GM23338 (cell line): ENCODE results near the gene LRMDA. TPM values are rescaled to one million over a fixed set of nuclear protein-coding genes. Genes with fewer than 3 reads are reported as not detected.

Experiments
- ATAC-seq: fragments of 200-7000 bp; cut with Tn5 transposase; 3 replicates; pipeline ENCODE4 v1.9.1; 2020
- DNase-seq: peaks from one replicate; pipeline ENCODE4 v3.0.0-alpha.2; 2015; ENCODE audit warnings: low spot score
- H2AFZ ChIP-seq: fragments of 200-600 bp; sonication (generic); 2 replicates; pipeline ENCODE4 v1.8.0; 2016; ENCODE audit warnings: antibody characterized with exemption, mild to moderate bottlenecking, moderate library complexity
- H3F3A ChIP-seq: fragments of 200-600 bp; sonication (generic); replicated peaks from 2 replicates; pipeline ENCODE4 v1.8.0; 2017; ENCODE audit warnings: antibody characterized with exemption, mixed run types, low read depth
- H3K27ac ChIP-seq: fragments of 200-600 bp; sonication (generic); 2 replicates; pipeline ENCODE4 v1.6.1; 2016; ENCODE audit warnings: low read depth
- H3K27me3 ChIP-seq: fragments of 200-600 bp; sonication (generic); 2 replicates; pipeline ENCODE4 v1.8.0; 2016; ENCODE audit warnings: mild to moderate bottlenecking, mixed run types, moderate library complexity; ENCODE audit not compliant: insufficient read depth
- H3K36me3 ChIP-seq: fragments of 200-600 bp; sonication (generic); 2 replicates; pipeline ENCODE4 v1.8.0; 2016; ENCODE audit warnings: mild to moderate bottlenecking; ENCODE audit not compliant: insufficient read depth
- H3K4me1 ChIP-seq: fragments of 200-600 bp; sonication (generic); 2 replicates; pipeline ENCODE4 v1.8.0; 2016; ENCODE audit warnings: mild to moderate bottlenecking, moderate library complexity; ENCODE audit not compliant: insufficient read depth
- H3K4me2 ChIP-seq: fragments of 200-600 bp; sonication (generic); 2 replicates; pipeline ENCODE4 v1.7.1; 2017; ENCODE audit warnings: mixed run types
- H3K4me3 ChIP-seq: fragments of 200-600 bp; sonication (generic); 2 replicates; pipeline ENCODE4 v1.6.1; 2016; ENCODE audit warnings: mixed run types
- H3K79me2 ChIP-seq: fragments of 200-600 bp; sonication (generic); replicated peaks from 2 replicates; pipeline ENCODE4 v1.8.0; 2017; ENCODE audit warnings: mild to moderate bottlenecking; ENCODE audit not compliant: insufficient read depth
- H3K9me2 ChIP-seq: fragments of 200-600 bp; sonication (generic); 2 replicates; pipeline ENCODE4 v1.8.0; 2017; ENCODE audit not compliant: insufficient read depth
- H4K20me1 ChIP-seq: fragments of 200-600 bp; sonication (generic); replicated peaks from 2 replicates; pipeline ENCODE4 v1.8.0; 2017; ENCODE audit warnings: mild to moderate bottlenecking; ENCODE audit not compliant: insufficient read depth
- H3K27ac Mint-ChIP-seq: 2 replicates; pipeline ENCODE4 v1.8.0; 2020; ENCODE audit warnings: inconsistent platforms, mild to moderate bottlenecking, moderate library complexity, mixed read lengths
- H3K27me3 Mint-ChIP-seq: 3 replicates; pipeline ENCODE4 v1.8.0; 2022; ENCODE audit warnings: low read depth, mild to moderate bottlenecking, moderate library complexity, mixed read lengths, inconsistent platforms; ENCODE audit not compliant: insufficient read depth, poor library complexity
- H3K36me3 Mint-ChIP-seq: 3 replicates; pipeline ENCODE4 v1.8.0; 2021; ENCODE audit warnings: low read depth, mild to moderate bottlenecking, inconsistent platforms, moderate library complexity, mixed read lengths
- H3K4me1 Mint-ChIP-seq: 3 replicates; pipeline ENCODE4 v1.8.0; 2020; ENCODE audit warnings: mild to moderate bottlenecking, inconsistent platforms, mixed read lengths
- H3K4me3 Mint-ChIP-seq: 3 replicates; pipeline ENCODE4 v1.8.0; 2021; ENCODE audit warnings: moderate library complexity, mild to moderate bottlenecking, inconsistent platforms, mixed read lengths
- H3K9me3 Mint-ChIP-seq: 3 replicates; pipeline ENCODE4 v1.8.0; 2020; ENCODE audit warnings: moderate library complexity, mild to moderate bottlenecking, inconsistent platforms, mixed read lengths
- CREB1 ChIP-seq: fragments of 250-450 bp; sonication (Bioruptor Pico); IDR thresholded peaks from 2 replicates; pipeline ENCODE4 v1.5.0; 2020; ENCODE audit warnings: low read depth, mild to moderate bottlenecking, moderate library complexity
- EZH2 ChIP-seq: fragments of 200-600 bp; sonication (generic); IDR thresholded peaks from one replicate; pipeline ENCODE4 v1.8.0; 2017; ENCODE audit warnings: antibody characterized with exemption, mild to moderate bottlenecking, low read depth; ENCODE audit not compliant: unreplicated experiment
- EZH2phosphoT487 ChIP-seq: fragments of 200-600 bp; sonication (generic); IDR thresholded peaks from one replicate; pipeline ENCODE4 v1.8.1; 2018; ENCODE audit warnings: antibody characterized with exemption; ENCODE audit not compliant: unreplicated experiment
- JUNB ChIP-seq: IDR thresholded peaks from one replicate; pipeline ENCODE4 v1.6.1; 2016; ENCODE audit warnings: antibody characterized with exemption; ENCODE audit not compliant: unreplicated experiment
- NANOG ChIP-seq: IDR thresholded peaks from 2 replicates; pipeline ENCODE4 v1.6.1; 2016; ENCODE audit warnings: antibody characterized with exemption, borderline replicate concordance
- POLR2AphosphoS5 ChIP-seq: IDR thresholded peaks from 2 replicates; pipeline ENCODE4 v1.6.1; 2016; ENCODE audit warnings: antibody characterized with exemption, low read depth
- STAT1 ChIP-seq: IDR thresholded peaks from one replicate; pipeline ENCODE4 v1.6.1; 2016; ENCODE audit warnings: antibody characterized with exemption; ENCODE audit not compliant: unreplicated experiment
- ZNF114 ChIP-seq: fragments of 250-450 bp; sonication (Bioruptor Pico); IDR thresholded peaks from 2 replicates; pipeline ENCODE4 v1.5.0; 2020; ENCODE audit warnings: mild to moderate bottlenecking, moderate library complexity
- ZNF331 ChIP-seq: fragments of 250-450 bp; sonication (Bioruptor Pico); IDR thresholded peaks from 2 replicates; pipeline ENCODE4 v1.5.0; 2020; ENCODE audit warnings: low read depth, mild to moderate bottlenecking, moderate library complexity
- polyA plus RNA-seq: library from polyadenylated mRNA; unstranded; fragments of >200 nt; fragmentation: Nextera tagmentation; extraction: Ambion mirVana; gene quantifications from 2 replicates; pipeline ENCODE4 v1.2.1, GENCODE V29; 2016
- total RNA-seq: library from RNA; depleted of rRNA; stranded (reverse); fragments of >200 nt; shearing (Covaris generic); gene quantifications from 2 replicates; pipeline ENCODE4 v1.2.3, GENCODE V29; 2014
- TF ChIP-seq, protein P1 (sequence below): IDR thresholded peaks from one replicate; pipeline ENCODE4 v1.6.1; 2018; ENCODE audit warnings: antibody characterized with exemption; ENCODE audit not compliant: unreplicated experiment
- TF ChIP-seq, protein P2 (sequence below), 2 experiments: fragments of 200-600 bp in 1 of 2; sonication (generic) in 1 of 2; conservative IDR thresholded peaks; 2 replicates each; pipeline versions ENCODE4 v1.5.1 to v1.6.1; 2016 to 2017; ENCODE audit warnings: antibody characterized with exemption in 2 of 2, low read depth in 2 of 2, mild to moderate bottlenecking in 2 of 2, moderate library complexity in 1 of 2
- TF ChIP-seq, protein P3 (sequence below): fragments of 250-450 bp; sonication (Bioruptor Pico); IDR thresholded peaks from 2 replicates; pipeline ENCODE4 v1.5.0; 2020; ENCODE audit warnings: mild to moderate bottlenecking, moderate library complexity
- TF ChIP-seq, protein P4 (sequence below): IDR thresholded peaks from 2 replicates; pipeline ENCODE4 v1.6.1; 2016; ENCODE audit warnings: antibody characterized with exemption

The LRMDA gene
- total and polyA plus RNA-seq, 2 experiments from 2014 or later, result 0.90 to 1.8 TPM

DNA sequence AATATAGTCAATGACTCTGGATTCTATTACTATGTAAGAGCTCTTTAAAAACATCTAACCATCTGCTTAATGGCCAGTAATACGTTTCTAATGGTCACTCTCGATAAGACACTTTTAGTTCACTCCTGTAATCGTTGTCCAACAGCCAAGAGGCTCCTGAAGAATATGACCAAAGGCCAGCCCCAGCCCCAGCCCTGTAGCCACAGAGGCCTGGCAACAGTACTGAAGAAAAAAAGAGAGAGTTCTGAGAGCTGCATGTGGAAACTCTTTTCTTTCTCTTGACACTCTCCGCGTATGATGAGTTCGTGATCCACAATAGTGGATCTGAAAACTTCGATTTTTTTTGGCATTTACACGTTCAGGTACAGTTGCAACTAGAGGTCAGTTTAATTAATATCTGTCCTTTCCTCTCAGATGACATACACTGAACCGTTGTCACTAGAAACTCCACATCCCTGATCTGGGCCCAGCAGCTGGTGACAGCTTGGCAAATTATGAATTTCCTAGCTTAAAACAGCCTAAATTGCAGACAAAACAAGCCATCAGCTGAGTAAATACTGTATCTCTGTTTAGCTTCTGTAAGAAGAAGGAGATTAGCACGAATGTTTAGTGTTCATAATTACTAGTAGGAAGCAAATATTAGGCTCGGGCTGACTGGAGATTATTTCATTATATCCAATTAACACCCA is 456.7 kb downstream of the LRMDA start:
- ATAC-seq, result no peak
- Mint-ChIP-seq H3K36me3 (no peaks in the 10 kb centered on the region), H3K4me1 (no peaks in the 10 kb centered on the region), H3K9me3 (no peaks in the 10 kb centered on the region), H3K4me3 (no peak overlapping the region), H3K27ac (no peak overlapping the region), H3K27me3 (peaks cover 3% of the 10 kb centered on the region)
- no peak overlapping the region for H2AFZ ChIP-seq
- TF ChIP-seq NANOG (no peak), ZNF331 (CRISPR knock-in tag) (no peak), CREB1 (CRISPR knock-in tag) (no peak), EZH2 (no peak), ZNF114 (no peak), POLR2AphosphoS5 (no peak), STAT1 (no peak), EZH2phosphoT487 (no peak), JUNB (no peak)
- TF ChIP-seq, protein P1, sequence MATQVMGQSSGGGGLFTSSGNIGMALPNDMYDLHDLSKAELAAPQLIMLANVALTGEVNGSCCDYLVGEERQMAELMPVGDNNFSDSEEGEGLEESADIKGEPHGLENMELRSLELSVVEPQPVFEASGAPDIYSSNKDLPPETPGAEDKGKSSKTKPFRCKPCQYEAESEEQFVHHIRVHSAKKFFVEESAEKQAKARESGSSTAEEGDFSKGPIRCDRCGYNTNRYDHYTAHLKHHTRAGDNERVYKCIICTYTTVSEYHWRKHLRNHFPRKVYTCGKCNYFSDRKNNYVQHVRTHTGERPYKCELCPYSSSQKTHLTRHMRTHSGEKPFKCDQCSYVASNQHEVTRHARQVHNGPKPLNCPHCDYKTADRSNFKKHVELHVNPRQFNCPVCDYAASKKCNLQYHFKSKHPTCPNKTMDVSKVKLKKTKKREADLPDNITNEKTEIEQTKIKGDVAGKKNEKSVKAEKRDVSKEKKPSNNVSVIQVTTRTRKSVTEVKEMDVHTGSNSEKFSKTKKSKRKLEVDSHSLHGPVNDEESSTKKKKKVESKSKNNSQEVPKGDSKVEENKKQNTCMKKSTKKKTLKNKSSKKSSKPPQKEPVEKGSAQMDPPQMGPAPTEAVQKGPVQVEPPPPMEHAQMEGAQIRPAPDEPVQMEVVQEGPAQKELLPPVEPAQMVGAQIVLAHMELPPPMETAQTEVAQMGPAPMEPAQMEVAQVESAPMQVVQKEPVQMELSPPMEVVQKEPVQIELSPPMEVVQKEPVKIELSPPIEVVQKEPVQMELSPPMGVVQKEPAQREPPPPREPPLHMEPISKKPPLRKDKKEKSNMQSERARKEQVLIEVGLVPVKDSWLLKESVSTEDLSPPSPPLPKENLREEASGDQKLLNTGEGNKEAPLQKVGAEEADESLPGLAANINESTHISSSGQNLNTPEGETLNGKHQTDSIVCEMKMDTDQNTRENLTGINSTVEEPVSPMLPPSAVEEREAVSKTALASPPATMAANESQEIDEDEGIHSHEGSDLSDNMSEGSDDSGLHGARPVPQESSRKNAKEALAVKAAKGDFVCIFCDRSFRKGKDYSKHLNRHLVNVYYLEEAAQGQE, result no peak
- TF ChIP-seq, protein P2, sequence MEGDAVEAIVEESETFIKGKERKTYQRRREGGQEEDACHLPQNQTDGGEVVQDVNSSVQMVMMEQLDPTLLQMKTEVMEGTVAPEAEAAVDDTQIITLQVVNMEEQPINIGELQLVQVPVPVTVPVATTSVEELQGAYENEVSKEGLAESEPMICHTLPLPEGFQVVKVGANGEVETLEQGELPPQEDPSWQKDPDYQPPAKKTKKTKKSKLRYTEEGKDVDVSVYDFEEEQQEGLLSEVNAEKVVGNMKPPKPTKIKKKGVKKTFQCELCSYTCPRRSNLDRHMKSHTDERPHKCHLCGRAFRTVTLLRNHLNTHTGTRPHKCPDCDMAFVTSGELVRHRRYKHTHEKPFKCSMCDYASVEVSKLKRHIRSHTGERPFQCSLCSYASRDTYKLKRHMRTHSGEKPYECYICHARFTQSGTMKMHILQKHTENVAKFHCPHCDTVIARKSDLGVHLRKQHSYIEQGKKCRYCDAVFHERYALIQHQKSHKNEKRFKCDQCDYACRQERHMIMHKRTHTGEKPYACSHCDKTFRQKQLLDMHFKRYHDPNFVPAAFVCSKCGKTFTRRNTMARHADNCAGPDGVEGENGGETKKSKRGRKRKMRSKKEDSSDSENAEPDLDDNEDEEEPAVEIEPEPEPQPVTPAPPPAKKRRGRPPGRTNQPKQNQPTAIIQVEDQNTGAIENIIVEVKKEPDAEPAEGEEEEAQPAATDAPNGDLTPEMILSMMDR (conservative IDR thresholded peaks at IDR 0.05; ENCODE audit: low read depth in 2 of 2), result no peak
- TF ChIP-seq, protein P3, sequence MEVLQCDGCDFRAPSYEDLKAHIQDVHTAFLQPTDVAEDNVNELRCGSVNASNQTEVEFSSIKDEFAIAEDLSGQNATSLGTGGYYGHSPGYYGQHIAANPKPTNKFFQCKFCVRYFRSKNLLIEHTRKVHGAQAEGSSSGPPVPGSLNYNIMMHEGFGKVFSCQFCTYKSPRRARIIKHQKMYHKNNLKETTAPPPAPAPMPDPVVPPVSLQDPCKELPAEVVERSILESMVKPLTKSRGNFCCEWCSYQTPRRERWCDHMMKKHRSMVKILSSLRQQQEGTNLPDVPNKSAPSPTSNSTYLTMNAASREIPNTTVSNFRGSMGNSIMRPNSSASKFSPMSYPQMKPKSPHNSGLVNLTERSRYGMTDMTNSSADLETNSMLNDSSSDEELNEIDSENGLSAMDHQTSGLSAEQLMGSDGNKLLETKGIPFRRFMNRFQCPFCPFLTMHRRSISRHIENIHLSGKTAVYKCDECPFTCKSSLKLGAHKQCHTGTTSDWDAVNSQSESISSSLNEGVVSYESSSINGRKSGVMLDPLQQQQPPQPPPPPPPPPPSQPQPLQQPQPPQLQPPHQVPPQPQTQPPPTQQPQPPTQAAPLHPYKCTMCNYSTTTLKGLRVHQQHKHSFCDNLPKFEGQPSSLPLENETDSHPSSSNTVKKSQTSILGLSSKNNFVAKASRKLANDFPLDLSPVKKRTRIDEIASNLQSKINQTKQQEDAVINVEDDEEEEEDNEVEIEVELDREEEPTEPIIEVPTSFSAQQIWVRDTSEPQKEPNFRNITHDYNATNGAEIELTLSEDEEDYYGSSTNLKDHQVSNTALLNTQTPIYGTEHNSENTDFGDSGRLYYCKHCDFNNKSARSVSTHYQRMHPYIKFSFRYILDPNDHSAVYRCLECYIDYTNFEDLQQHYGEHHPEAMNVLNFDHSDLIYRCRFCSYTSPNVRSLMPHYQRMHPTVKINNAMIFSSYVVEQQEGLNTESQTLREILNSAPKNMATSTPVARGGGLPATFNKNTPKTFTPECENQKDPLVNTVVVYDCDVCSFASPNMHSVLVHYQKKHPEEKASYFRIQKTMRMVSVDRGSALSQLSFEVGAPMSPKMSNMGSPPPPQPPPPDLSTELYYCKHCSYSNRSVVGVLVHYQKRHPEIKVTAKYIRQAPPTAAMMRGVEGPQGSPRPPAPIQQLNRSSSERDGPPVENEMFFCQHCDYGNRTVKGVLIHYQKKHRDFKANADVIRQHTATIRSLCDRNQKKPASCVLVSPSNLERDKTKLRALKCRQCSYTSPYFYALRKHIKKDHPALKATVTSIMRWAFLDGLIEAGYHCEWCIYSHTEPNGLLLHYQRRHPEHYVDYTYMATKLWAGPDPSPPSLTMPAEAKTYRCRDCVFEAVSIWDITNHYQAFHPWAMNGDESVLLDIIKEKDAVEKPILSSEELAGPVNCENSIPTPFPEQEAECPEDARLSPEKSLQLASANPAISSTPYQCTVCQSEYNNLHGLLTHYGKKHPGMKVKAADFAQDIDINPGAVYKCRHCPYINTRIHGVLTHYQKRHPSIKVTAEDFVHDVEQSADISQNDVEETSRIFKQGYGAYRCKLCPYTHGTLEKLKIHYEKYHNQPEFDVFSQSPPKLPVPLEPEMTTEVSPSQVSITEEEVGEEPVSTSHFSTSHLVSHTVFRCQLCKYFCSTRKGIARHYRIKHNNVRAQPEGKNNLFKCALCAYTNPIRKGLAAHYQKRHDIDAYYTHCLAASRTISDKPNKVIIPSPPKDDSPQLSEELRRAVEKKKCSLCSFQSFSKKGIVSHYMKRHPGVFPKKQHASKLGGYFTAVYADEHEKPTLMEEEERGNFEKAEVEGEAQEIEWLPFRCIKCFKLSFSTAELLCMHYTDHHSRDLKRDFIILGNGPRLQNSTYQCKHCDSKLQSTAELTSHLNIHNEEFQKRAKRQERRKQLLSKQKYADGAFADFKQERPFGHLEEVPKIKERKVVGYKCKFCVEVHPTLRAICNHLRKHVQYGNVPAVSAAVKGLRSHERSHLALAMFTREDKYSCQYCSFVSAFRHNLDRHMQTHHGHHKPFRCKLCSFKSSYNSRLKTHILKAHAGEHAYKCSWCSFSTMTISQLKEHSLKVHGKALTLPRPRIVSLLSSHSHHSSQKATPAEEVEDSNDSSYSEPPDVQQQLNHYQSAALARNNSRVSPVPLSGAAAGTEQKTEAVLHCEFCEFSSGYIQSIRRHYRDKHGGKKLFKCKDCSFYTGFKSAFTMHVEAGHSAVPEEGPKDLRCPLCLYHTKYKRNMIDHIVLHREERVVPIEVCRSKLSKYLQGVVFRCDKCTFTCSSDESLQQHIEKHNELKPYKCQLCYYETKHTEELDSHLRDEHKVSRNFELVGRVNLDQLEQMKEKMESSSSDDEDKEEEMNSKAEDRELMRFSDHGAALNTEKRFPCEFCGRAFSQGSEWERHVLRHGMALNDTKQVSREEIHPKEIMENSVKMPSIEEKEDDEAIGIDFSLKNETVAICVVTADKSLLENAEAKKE (CRISPR knock-in tag), result no peak
- TF ChIP-seq, protein P4, sequence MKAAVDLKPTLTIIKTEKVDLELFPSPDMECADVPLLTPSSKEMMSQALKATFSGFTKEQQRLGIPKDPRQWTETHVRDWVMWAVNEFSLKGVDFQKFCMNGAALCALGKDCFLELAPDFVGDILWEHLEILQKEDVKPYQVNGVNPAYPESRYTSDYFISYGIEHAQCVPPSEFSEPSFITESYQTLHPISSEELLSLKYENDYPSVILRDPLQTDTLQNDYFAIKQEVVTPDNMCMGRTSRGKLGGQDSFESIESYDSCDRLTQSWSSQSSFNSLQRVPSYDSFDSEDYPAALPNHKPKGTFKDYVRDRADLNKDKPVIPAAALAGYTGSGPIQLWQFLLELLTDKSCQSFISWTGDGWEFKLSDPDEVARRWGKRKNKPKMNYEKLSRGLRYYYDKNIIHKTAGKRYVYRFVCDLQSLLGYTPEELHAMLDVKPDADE, result no peak
- H3K27ac ChIP-seq, result no peak overlapping the region
- H3K36me3 ChIP-seq, result no peaks in the 10 kb centered on the region
- 0 out of 2 replicates have a peak, but pooled peaks cover 9% of the 10 kb centered on the region for H3K9me2 ChIP-seq
- DNase-seq, result no peak
- no peaks in the 10 kb centered on the region for H3K79me2 ChIP-seq
- no peak overlapping the region for H3K4me2 ChIP-seq
- H3K4me1 ChIP-seq, result no peaks in the 10 kb centered on the region
- H4K20me1 ChIP-seq, result no peaks in the 10 kb centered on the region
- no peaks in the 10 kb centered on the region for H3F3A ChIP-seq
- no peak overlapping the region for H3K4me3 ChIP-seq
- H3K27me3 ChIP-seq, result no peaks in the 10 kb centered on the region
